OCI-LY7 (cell line): Measurements from ENCODE around the gene PSMD3. TPM values are rescaled to one million over a fixed set of nuclear protein-coding genes. Genes with fewer than 3 reads are reported as not detected.

Experiments
- BruUV-seq: library from RNA; stranded (reverse); fragments of 400-500 nt; replicated peaks from 2 replicates; lab custom pipeline; 2021; lab: Mats Ljungman, UMichigan
- CTCF ChIA-PET: fragments of 300-600 bp; sonication (Branson Sonifier 250); formaldehyde crosslinking; loops from one replicate; lab custom pipeline; 2022; ENCODE audit warnings: antibody characterized with exemption; ENCODE audit not compliant: unreplicated experiment; lab: Charles Lee
- POLR2A ChIA-PET: fragments of 300-600 bp; sonication (Branson Sonifier 250); formaldehyde crosslinking; loops from one replicate; lab custom pipeline; 2022; ENCODE audit warnings: antibody characterized with exemption; lab: Charles Lee
- DNase-seq: peaks from one replicate; pipeline ENCODE4 v3.0.0-alpha.2; 2015; ENCODE audit warnings: low spot score
- H2AFZ ChIP-seq: fragments of 200-600 bp; sonication (generic), shearing (Covaris generic); 2 replicates; pipeline ENCODE4 v1.6.1; 2014; ENCODE audit warnings: mild to moderate bottlenecking, antibody characterized with exemption, low read length, moderate library complexity
- H3K27ac ChIP-seq: fragments of 200-600 bp; sonication (generic); 2 replicates; pipeline ENCODE4 v1.5.1; 2014; ENCODE audit warnings: mixed run types, low read depth, mild to moderate bottlenecking, moderate library complexity, low read length, inconsistent platforms; ENCODE audit not compliant: poor library complexity, severe bottlenecking
- H3K36me3 ChIP-seq: fragments of 200-600 bp; sonication (generic); 2 replicates; pipeline ENCODE4 v1.6.1; 2014; ENCODE audit warnings: mild to moderate bottlenecking, antibody characterized with exemption, low read length, moderate library complexity, mixed read lengths; ENCODE audit not compliant: insufficient read depth
- H3K4me1 ChIP-seq: fragments of 200-600 bp; sonication (generic); 2 replicates; pipeline ENCODE4 v1.5.1; 2014; ENCODE audit warnings: mild to moderate bottlenecking, low read length; ENCODE audit not compliant: insufficient read depth, poor library complexity, severe bottlenecking
- H3K4me2 ChIP-seq: fragments of 200-600 bp; sonication (generic); 2 replicates; pipeline ENCODE4 v1.6.1; 2014; ENCODE audit warnings: mild to moderate bottlenecking, low read length
- H3K4me3 ChIP-seq: fragments of 200-600 bp; sonication (generic); 2 replicates; pipeline ENCODE4 v1.5.1; 2014; ENCODE audit warnings: mild to moderate bottlenecking, low read depth, low read length; ENCODE audit not compliant: poor library complexity, severe bottlenecking
- H3K79me2 ChIP-seq: fragments of 200-600 bp; sonication (generic); 2 replicates; pipeline ENCODE4 v1.6.1; 2016; ENCODE audit warnings: low read depth, mild to moderate bottlenecking, low read length, moderate library complexity, mixed read lengths; ENCODE audit not compliant: insufficient read depth
- H3K9me2 ChIP-seq: fragments of 200-600 bp; sonication (generic); 2 replicates; pipeline ENCODE4 v1.6.1; 2016; ENCODE audit warnings: mild to moderate bottlenecking, low read length, mixed read lengths; ENCODE audit not compliant: insufficient read depth
- H3K9me3 ChIP-seq: fragments of 200-600 bp; sonication (generic); 2 replicates; pipeline ENCODE4 v1.6.1; 2014; ENCODE audit warnings: mild to moderate bottlenecking, mixed run types, low read length, mixed read lengths
- H4K20me1 ChIP-seq: fragments of 200-600 bp; sonication (generic); 2 replicates; pipeline ENCODE4 v1.6.1; 2014; ENCODE audit warnings: mild to moderate bottlenecking, antibody characterized with exemption, low read length, moderate library complexity, mixed read lengths; ENCODE audit not compliant: insufficient read depth
- CTCF ChIP-seq: fragments of 200-600 bp; sonication (generic); conservative IDR thresholded peaks from 2 replicates; pipeline ENCODE4 v1.5.1; 2014; ENCODE audit warnings: mild to moderate bottlenecking, antibody characterized with exemption, low read length, moderate library complexity, mixed read lengths
- EZH2phosphoT487 ChIP-seq: fragments of 200-600 bp; sonication (generic); IDR thresholded peaks from 2 replicates; pipeline ENCODE4 v1.6.1; 2018; ENCODE audit warnings: low read depth, borderline replicate concordance, mild to moderate bottlenecking, mixed run types, antibody characterized with exemption, low read length, moderate library complexity, mixed read lengths
- intact Hi-C: fragments of 100-400 bp; cut with micrococcal nuclease; formaldehyde crosslinking; loops from one replicate; pipeline ENCODE4 v1.10.0; 2022; ENCODE audit not compliant: unreplicated experiment
- total RNA-seq, 2 experiments: library from RNA; depleted of rRNA in 1 of 2; stranded (reverse); fragments of >200 nt in 1 of 2; shearing (Covaris generic) in 1 of 2; gene quantifications; 2 replicates each; pipeline ENCODE4 v1.2.3, GENCODE V29; 2014 to 2022

The PSMD3 gene
- total RNA-seq, 2 experiments from 2014 or later, result 149 to 150 TPM

- peak; percentile 92 for DNase-seq
- no TSS peak for BruUV-seq
- H3K79me2 ChIP-seq, result no peaks in the 10 kb centered on the region
- peaks cover 25% of the 10 kb centered on the region for H3K4me1 ChIP-seq
- peak overlapping the region; percentile 83 for H3K4me2 ChIP-seq
- intact Hi-C loops, result loop anchor here (2.0 to 10.0 kb wide), 2 partner anchors 26 to 198 kb away; partner anchors contain the start of genes LRRC3C and ORMDL3
- H3K4me3 ChIP-seq, result peak overlapping the region; percentile 66
- no peaks in the 10 kb centered on the region for H4K20me1 ChIP-seq
- H3K27ac ChIP-seq, result peak overlapping the region; percentile 9
- TF ChIP-seq CTCF, result no peak
- TF ChIP-seq EZH2phosphoT487, result no peak
- H3K9me2 ChIP-seq, result no peaks in the 10 kb centered on the region
- POLR2A ChIA-PET, result interaction anchor here (1.0 kb wide), 1 partner anchor 177 kb away, joined by 5 read pairs; no protein-coding TSS in a partner anchor
- CTCF ChIA-PET, result interaction anchor here (1.2 kb wide), 1 partner anchor 13 kb away, joined by 4 read pairs; no protein-coding TSS in a partner anchor
- no peaks in the 10 kb centered on the region for H3K36me3 ChIP-seq
- peak overlapping the region; percentile 43 for H2AFZ ChIP-seq
- H3K9me3 ChIP-seq, result no peaks in the 10 kb centered on the region
Observed at GRCh38 chr17:39952680-39953470, 27.7 kb upstream of the PSMD3 start.

DNA sequence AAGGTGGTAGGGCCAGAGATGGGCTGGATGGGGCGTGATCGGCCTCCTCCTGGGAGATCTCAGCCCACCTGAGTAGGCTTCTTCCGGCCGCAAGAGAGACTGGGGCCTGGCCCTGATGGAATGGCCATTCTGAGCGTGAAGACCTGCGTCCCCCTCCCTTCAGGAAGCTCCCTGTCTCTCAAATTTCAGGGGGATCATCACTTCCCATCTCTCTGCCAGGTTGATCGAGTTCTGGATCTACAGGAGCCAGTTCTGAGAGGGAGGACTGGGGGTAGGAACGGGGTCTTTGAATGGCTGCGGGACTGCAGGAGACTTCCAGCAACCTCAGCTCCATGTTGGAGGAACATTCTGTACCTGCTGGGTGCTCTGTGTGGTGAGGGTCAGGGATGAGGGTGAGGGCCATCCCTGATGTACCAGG, 27.1 kb upstream of the PSMD3 start:
- Histone ChIP-seq H3K79me2 (no peaks in the 10 kb centered on the region), H3K4me2 (peak overlapping the region; percentile 63), H3K4me3 (peak overlapping the region; percentile 66), H3K9me3 (no peaks in the 10 kb centered on the region), H2AFZ (peak overlapping the region; percentile 35), H4K20me1 (no peaks in the 10 kb centered on the region), H3K27ac (peak overlapping the region; percentile 9), H3K9me2 (no peaks in the 10 kb centered on the region), H3K4me1 (peaks cover 19% of the 10 kb centered on the region), H3K36me3 (no peaks in the 10 kb centered on the region)
- CTCF ChIA-PET, result interaction anchor here (1.2 kb wide), 1 partner anchor 14 kb away, joined by 4 read pairs; no protein-coding TSS in a partner anchor
- no peak for DNase-seq
- no TSS peak for BruUV-seq
- intact Hi-C loops, result loop anchor here (2.0 to 10.0 kb wide), 2 partner anchors 27 to 199 kb away; partner anchors contain the start of genes LRRC3C and ORMDL3
- TF ChIP-seq CTCF (no peak), EZH2phosphoT487 (no peak)
- POLR2A ChIA-PET, result interaction anchor here (1.0 kb wide), 1 partner anchor 178 kb away, joined by 5 read pairs; no protein-coding TSS in a partner anchor
